Measurements from ENCODE around the gene ABHD17A. TPM values are rescaled to one million over a fixed set of nuclear protein-coding genes. Genes with fewer than 3 reads are reported as not detected.

Gene ABHD17A
- total RNA-seq, 1 experiment from 2014 or later: 47.5 TPM

- H3K14ac ChIP-seq (ENCODE audit: insufficient read depth, low read length): no peak overlapping the region; the same call in 1 of the 2 replicates
- no peak overlapping the region for H4K8ac ChIP-seq (replicated peaks; ENCODE audit: insufficient read length, low read depth, low read length)
- no peak overlapping the region for H2AK5ac ChIP-seq (ENCODE audit: insufficient read length, low read length)
- Mint-ChIP-seq H3K36me3 (ENCODE audit: insufficient read depth in 1 of 3, low read depth in 3 of 3) (peaks cover 0 to 4% (median 0%) of the 10 kb centered on the region in 3 experiments; a peak in 1 of 7 replicates), H3K4me3 (no peak overlapping the region), H3K27me3 (ENCODE audit: low read depth) (no peaks in the 10 kb centered on the region), H3K9me3 (no peaks in the 10 kb centered on the region; a peak in 1 of 5 replicates), H3K27ac (peak overlapping the region in 1 of 3 experiments; percentile 42; a peak in 2 of 7 replicates), H3K4me1 (peaks cover 2 to 10% of the 10 kb centered on the region in 2 experiments; a peak in 2 of 4 replicates)
- H2BK120ac ChIP-seq (ENCODE audit: low read depth, low read length, poor library complexity, severe bottlenecking): no peak overlapping the region
- H3K23me2 ChIP-seq (ENCODE audit: insufficient read length, low read depth, low read length, poor library complexity, severe bottlenecking): no peaks in the 10 kb centered on the region
- no peak overlapping the region for H3K23ac ChIP-seq (ENCODE audit: insufficient read length, low read depth, low read length)
- no peak overlapping the region for H3K27ac ChIP-seq (ENCODE audit: insufficient read length, low read depth, low read length)
- no peak overlapping the region for H3K56ac ChIP-seq (ENCODE audit: insufficient read length, low read depth, low read length)
- no peak overlapping the region for H3K4me2 ChIP-seq (ENCODE audit: insufficient read depth, insufficient read length, low read length)
- TF ChIP-seq CTCF (conservative IDR thresholded peaks at IDR 0.05): no peak
- no peak overlapping the region for H2AFZ ChIP-seq (ENCODE audit: low read length)
- H2BK12ac ChIP-seq (ENCODE audit: insufficient read length, low read depth, low read length): no peak overlapping the region
- no peak overlapping the region for H2BK15ac ChIP-seq (ENCODE audit: low read depth, low read length)
- no peaks in the 10 kb centered on the region for H3K4me1 ChIP-seq (ENCODE audit: insufficient read depth, low read length)
- H4K20me1 ChIP-seq (ENCODE audit: control insufficient read depth, insufficient read depth, insufficient read length): no peaks in the 10 kb centered on the region
- no peak overlapping the region for H3K4ac ChIP-seq (ENCODE audit: low read depth, low read length)
- H3K79me2 ChIP-seq (ENCODE audit: insufficient read depth, low read length): peaks cover 12% of the 10 kb centered on the region; the same call in 1 of the 2 replicates
- H3K27me3 ChIP-seq (ENCODE audit: insufficient read depth, low read length): no peaks in the 10 kb centered on the region
- DNase-seq: no peak
- H3K79me1 ChIP-seq (ENCODE audit: insufficient read depth, low read depth, low read length, poor library complexity, severe bottlenecking): peaks cover 10% of the 10 kb centered on the region
- no peak overlapping the region for H4K5ac ChIP-seq (ENCODE audit: insufficient read length, low read depth, low read length)
- WGBS (ENCODE audit: extremely low coverage, insufficient read length, low lambda C conversion rate): no CpG with 5 or more reads among the region's 25 CpGs
- no peaks in the 10 kb centered on the region for H3K9me3 ChIP-seq (ENCODE audit: control insufficient read depth, low read depth, low read length)
- H4K91ac ChIP-seq (ENCODE audit: insufficient read length, low read depth, low read length): no peak overlapping the region
- no peak overlapping the region for H2BK5ac ChIP-seq (ENCODE audit: insufficient read length, low read length)
- no peak overlapping the region for H3K9ac ChIP-seq (ENCODE audit: extremely low read depth, insufficient read length, low read length)
- no peak overlapping the region for H3K18ac ChIP-seq (ENCODE audit: insufficient read length, low read depth, low read length)
- H2BK20ac ChIP-seq (ENCODE audit: low read depth, low read length, poor library complexity, severe bottlenecking): no peak overlapping the region
- no peak overlapping the region for H3T11ph ChIP-seq (ENCODE audit: low read length)
Observed at GRCh38 chr19:1839658-1840540, 45.4 kb downstream of the ABHD17A start.
